T-helper 22 cell (primary cell): ENCODE data around the gene INPP5D.
"Not testable (repeated sequence)": the region's sequence is repeated elsewhere in the genome, so short reads cannot be mapped to it uniquely, and the experiment has no call there.

Experiments used
- DNase-seq: peaks from one replicate; pipeline ENCODE4 v3.0.0-alpha.2; 2020; ENCODE audit warnings: low read depth

The INPP5D gene

GRCh38 chr2:233143700-233144331 lies 83.7 kb downstream of the INPP5D start:
- DNase-seq: no peak

- no peak for DNase-seq
Observed at GRCh38 chr2:233145726-233146125, 85.6 kb downstream of the INPP5D start.

GRCh38 chr2:233146194-233146593 lies 86.1 kb downstream of the INPP5D start:
- no peak for DNase-seq

GRCh38 chr2:233147136-233147828 lies 87.1 kb downstream of the INPP5D start:
- no peak for DNase-seq

- no peak for DNase-seq
Observed at GRCh38 chr2:233147829-233148167, 87.7 kb downstream of the INPP5D start.

GRCh38 chr2:233148354-233148753 lies 88.2 kb downstream of the INPP5D start:
- DNase-seq: no peak

- DNase-seq: no peak
Observed at GRCh38 chr2:233152541-233152940, 92.4 kb downstream of the INPP5D start.

GRCh38 chr2:233153146-233153798 lies 93.1 kb downstream of the INPP5D start:
- DNase-seq: no peak

GRCh38 chr2:233156001-233156400 lies 95.9 kb downstream of the INPP5D start:
- DNase-seq: no peak

GRCh38 chr2:233156461-233156860 lies 96.3 kb downstream of the INPP5D start:
- not testable (repeated sequence) for DNase-seq

- DNase-seq: no peak
Observed at GRCh38 chr2:233161730-233162129, 101.6 kb downstream of the INPP5D start.

GRCh38 chr2:233162770-233163169 lies 102.6 kb downstream of the INPP5D start:
- no peak for DNase-seq

- DNase-seq: no peak
Observed at GRCh38 chr2:233163486-233164103, 103.5 kb downstream of the INPP5D start.

GRCh38 chr2:233164128-233164635 lies 104.0 kb downstream of the INPP5D start:
- DNase-seq: no peak

- no peak for DNase-seq
Observed at GRCh38 chr2:233164967-233165366, 104.8 kb downstream of the INPP5D start.

- DNase-seq: no peak
Observed at GRCh38 chr2:233165543-233165894, 105.4 kb downstream of the INPP5D start.

- DNase-seq: no peak
Observed at GRCh38 chr2:233165895-233166661, 105.9 kb downstream of the INPP5D start.

- DNase-seq: no peak
Observed at GRCh38 chr2:233168445-233168844, 108.3 kb downstream of the INPP5D start.

- DNase-seq: no peak
Observed at GRCh38 chr2:233168919-233169318, 108.8 kb downstream of the INPP5D start.

- DNase-seq: no peak
Observed at GRCh38 chr2:233171344-233171743, 111.2 kb downstream of the INPP5D start.

GRCh38 chr2:233173115-233173514 lies 113.0 kb downstream of the INPP5D start:
- DNase-seq: no peak

- DNase-seq: no peak
Observed at GRCh38 chr2:233174137-233174536, 114.0 kb downstream of the INPP5D start.
